Hippocampal formation (tissue), 2 donors: ENCODE results near the gene TXLNB.

ENCODE experiments used
- DNase-seq, 2 donors: peaks; one replicate each; lab custom pipeline; 2025; lab: John Stamatoyannopoulos, UW

TXLNB gene

DNA sequence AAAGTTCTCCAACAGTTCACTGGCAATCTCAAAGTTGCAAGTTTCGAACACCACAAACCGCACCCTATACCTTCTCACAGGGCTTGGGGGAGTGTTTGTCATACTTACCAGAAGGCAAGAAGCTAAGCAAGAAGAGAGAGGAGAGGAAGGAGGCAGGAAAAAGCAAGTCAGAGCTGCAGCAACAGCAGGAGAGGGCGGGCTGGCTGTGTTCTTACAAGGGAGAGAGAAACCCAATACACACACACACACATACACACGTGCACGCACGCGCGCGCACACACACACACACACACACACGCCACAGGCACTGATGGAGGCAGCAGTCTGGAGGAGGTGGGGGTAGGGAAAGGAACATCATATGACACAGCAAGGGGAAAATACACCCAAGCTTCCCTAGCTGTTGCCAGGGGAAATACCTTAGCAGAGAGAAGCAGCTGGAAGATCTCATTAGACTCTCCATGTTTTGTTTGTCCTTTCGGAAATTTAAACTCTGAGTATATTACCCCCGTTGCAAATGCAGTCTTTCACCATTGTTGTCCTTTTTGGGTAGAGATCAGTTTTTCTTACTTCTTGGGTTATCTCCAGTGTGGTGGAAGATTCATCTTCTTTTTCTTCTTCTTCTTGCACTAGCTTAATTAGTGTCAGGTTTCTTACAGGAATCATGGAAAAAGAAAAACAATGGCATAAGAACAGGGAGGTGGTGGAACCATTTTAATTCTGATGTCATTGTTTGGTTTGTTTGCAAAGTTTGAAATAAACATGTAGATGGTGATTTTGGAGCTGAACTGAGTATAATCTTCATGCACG is at the start of gene TXLNB:
TSS of gene TXLNB (minus strand) at position 186 of the 807 bp plus-strand sequence. CDS start 3,099 bp downstream, outside the sequence.
- peak in 1 of 2 donors; percentile 26 for DNase-seq

DNA sequence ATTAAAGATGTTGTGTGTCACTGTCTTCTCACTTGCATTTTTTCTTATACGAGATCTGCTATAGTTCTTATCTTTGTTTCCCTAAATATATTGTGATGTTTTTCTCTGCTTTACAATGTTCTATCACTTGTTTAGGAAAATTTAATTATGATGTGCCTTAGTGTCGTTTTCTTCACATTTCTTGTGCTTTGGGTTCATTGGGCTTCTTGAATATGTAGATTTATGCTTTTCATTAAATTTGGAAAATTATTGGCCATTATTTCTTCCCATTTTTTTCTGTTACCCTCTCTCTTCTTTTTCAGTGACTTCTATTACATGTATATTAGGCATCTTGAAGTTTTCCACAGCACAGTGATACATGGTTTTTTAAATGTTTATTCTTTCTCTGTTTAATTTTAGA is 49.3 kb upstream of the TXLNB start:
- no peak for DNase-seq

DNA sequence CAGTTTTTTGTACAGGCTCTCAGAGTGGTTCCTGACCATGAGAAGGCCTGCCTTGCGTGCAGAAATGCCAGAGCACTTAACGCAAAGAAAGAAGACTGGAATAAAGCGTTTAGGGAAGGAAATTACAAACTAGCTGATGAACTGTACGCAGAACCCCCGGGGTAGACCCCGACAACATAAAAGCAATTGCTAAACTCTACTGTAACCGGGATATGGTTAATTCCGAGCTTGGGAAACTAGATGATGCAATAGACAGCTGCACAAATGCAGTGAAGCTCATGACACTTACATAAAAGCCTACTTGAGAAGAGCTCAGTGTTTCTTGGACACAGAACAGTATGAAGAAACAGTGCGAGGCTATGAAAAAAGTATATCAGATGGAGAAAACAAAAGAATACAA is 47.0 kb upstream of the TXLNB start:
- DNase-seq: no peak

DNA sequence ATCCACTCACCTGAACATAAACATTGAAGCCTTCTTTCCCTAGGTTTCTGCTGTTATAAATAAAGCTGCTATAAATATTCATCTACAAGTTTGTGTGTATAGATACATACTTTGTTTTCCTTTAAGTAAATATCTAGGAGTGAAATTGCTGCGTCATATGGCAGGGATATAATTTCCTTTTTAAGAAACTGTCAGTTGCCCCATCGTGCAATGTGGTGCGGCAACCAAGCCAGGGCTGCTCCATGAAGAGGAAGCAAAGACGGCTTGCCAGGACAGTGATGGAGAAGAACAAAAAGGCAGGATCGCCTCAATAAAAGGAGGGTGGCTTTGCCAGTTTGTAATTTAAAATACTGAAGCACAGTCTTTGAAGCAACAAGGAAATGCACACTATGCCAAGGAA is 46.0 kb upstream of the TXLNB start:
- no peak for DNase-seq

DNA sequence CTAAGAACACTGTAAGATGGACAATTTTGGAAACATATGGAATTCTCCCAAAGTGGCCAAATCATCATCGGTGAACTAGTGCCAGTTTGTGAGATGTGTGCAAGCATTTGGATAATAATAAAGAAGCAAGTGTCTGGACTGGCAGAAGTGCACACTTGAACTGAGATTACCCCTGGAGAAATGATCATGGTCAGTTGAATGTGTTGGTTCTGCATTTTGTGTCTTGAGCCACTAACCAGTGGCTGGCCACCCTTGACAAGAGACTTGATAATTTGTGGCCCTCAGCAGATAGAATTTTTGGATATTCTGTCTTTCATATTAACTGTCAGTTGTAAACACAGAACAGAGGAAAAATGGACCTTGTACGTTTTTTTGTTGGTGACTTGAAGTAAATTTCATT is 45.2 kb upstream of the TXLNB start:
- DNase-seq: no peak

DNA sequence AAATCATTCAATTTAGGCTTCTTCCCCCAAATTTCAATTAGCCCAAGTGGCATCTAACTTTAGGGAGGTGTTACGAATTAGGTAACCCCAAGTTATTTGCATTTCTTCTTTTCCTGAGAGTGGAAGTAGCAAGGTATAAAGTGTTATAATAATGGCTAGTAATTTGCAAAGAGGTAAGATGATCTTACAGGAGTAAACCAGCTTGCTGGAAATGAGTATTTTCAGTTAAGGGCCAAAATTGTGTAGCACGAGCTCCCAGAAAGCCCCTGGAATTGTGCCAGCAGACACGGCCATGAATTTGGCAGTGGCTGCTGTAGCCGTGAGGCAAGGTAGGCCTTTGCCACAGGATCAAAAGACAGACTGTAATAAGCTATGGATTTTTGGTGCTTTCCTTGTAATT is 44.7 kb upstream of the TXLNB start:
- DNase-seq: no peak

DNA sequence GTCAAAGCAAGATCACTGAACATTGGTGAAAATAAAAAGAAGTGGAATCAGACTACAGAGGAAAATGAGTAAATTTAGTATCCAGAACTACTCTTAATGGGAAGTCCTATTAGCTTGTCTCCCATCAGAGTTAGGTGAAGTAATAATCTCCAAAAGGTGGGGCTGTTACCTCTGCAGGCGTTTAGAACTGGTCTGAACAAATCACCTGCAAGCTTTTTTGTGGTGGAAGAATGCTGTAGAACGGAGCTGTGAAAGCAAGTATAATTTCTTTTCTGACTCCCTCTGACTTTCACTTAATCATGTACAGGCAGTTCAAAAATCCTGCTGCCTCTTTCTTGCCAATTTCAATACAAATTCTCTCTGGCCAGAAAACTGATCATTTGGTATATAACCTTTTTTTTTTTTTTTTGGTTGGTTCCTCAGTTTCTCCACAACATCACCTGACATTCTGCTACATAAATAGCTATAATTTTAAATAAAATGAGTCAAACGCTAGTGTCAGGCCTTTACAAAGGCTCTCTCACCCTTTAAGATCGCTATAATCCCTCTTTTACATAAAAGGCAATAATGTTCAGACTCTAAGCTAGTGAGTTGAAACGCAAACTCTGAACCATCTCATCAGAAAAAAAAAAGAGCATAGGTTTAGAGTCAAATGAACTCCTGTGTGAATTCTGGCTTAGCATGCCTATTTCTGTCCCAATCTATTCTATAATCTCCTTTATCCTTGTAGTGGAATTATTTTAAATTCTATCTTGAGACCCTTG is 43.8 kb upstream of the TXLNB start:
- DNase-seq: no peak

DNA sequence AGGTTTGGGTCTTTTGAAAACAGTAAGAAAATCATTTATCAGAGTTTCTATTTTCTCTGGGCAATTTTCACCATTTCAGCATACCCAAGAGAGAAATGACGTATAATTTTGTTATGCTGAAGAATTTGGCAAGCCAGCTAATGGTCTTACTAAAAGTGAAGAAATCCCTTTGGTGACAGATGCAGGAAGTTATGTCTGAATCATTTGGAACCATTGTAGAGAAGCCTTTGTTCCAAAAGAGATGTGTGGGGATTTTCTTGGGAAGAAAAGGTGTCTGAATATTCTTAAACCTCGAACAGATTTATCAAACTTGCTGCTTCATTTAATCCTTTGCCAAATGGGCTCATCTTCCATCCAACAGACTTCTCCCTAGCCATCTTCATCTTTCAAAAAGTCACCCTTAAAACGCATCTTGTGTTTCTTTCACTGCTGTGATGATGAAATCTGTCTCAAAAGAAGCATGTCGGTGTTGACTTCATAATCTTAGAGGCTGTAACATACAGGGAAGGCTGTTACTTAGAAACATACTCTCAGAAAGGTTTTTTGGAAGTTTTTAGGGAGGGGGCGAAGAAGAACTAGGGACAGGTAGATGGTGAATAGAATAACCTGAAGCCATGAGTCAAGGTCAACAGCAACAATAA is 43.1 kb upstream of the TXLNB start:
- DNase-seq: no peak

DNA sequence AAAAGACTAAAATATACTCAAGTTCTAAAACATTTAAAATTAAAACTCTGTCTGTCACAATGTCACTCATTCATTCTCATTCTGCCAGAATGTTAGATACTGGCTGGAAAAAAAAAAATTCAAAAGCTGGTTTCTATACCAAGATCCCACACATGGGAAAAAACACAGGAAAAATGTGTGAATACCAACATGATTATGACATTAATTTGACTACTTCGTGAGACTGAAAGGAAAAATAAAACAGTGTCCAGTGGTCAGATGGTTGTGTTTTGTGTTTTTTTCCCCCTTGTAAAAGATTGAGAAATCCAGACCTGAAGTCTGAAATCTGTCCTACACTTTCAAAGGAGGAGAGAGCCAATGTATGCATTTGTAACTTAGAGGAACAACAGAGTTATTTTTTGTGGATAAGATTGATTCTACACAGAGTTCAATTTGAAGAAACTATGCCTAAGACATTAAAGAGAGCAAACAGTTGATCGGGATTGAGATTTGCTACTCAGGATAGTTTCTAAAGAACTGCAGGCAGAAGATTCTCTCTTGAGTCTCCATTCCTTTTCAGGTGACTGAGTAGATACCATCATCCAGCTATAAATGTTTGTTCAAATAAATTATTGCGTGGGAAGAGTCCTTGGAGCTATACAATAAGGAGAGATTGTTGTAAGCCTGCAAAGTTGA is 39.2 kb upstream of the TXLNB start:
- no peak for DNase-seq

DNA sequence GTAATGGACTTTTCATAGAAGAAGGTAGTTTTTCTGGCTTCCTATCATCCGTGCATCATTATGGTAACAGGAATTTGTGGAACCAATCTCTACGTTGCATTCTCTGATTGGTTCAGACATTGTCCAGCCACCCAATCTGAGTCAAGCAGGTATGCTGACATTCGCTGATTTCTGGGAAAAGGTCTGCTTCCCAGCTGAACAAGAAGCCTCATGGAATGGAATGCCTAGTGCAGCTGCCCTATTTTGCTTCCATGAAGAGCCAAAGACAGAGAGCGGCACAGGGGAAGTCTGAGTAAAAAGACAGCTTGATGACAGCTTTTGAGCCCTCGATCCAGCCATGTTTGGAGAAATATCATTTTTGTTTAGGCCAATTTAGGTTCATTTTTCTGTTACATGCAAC is 38.5 kb upstream of the TXLNB start:
- no peak for DNase-seq

DNA sequence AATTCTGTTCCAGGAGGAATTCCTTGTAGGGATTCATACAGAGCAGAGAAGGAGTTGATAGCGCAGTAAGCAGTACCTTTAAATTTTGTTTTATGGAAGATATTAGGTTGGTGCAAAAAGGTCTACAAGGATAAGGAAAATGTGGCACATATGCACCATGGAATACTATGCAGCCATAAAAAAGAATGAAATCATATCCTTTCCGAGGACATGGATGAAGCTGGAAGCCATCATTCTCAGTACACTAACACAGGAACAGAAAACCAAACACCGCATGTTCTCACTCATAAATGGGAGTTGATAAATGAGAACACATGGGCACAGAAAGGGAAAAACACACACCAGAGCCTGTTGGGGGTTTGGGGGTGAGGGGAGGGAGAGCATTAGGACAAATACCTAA is 37.4 kb upstream of the TXLNB start:
- no peak for DNase-seq

DNA sequence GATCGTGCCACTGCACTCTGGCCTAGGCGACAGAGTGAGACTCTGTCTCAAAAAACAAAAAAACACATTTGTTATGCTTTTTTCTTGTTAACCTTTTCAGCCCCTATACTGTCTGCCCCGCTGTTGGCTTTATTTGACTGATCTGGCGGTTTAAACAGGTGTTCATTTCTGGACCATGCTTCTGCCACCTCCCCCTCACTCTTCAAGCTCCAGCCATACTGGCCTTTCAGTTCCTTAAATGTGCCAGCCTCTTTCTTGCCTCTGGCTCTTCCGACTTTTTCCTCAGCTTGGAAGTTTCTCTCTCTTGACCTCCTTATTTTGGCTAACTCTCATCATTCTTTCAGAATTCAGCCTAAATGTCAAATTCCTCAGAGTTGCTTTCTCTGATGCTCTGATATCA is 35.2 kb upstream of the TXLNB start:
- DNase-seq: no peak

DNA sequence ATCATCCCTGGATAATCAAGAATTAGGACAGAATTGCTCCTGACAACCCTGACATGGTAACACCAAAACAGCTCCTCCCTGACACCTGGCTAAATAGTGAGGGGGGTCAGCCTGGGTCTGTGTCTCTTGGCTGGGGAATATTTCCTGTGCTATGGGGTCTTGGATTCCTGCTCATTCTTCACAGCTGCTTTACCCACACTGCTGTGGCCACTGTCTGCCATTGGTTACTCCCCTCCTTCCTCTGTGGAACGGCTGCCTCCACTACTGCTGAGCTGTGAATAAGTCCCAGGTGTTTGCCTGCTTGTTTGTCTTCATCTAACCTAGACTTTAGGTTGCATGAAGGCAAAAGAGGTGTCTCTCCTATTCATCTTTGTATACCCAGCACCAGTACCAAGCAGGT is 33.9 kb upstream of the TXLNB start:
- DNase-seq: no peak

DNA sequence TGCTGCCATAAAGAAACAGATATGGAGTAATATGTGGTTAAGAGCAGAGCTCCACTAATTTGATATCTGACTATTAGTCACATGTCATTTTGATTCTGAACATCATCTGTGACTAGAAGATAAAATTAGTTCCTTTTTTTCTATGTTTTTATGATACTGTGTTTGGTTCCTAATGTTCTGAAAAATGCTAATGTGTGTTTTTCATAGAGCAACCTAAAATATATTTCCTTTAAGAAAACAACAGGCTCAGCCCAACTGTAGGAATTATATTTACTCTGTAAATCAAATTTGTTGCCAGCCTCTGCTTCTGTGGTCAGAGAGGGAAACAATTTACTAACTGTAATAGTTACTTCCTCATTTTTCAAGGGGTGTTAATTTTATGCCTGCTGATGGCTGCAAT is 33.3 kb upstream of the TXLNB start:
- no peak for DNase-seq

DNA sequence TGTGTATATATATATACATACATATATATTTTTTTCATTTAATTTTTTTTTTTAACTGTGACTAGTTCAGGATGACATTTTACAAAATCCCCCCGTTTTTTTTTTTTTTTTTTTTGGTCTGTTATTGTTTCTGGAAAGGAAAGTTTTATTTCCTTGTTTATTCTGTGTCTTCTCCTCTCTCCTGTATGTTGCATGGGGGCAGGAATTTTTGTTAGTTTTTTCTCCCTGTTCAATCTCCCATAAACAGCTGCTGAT is 32.4 kb upstream of the TXLNB start:
- no peak for DNase-seq

DNA sequence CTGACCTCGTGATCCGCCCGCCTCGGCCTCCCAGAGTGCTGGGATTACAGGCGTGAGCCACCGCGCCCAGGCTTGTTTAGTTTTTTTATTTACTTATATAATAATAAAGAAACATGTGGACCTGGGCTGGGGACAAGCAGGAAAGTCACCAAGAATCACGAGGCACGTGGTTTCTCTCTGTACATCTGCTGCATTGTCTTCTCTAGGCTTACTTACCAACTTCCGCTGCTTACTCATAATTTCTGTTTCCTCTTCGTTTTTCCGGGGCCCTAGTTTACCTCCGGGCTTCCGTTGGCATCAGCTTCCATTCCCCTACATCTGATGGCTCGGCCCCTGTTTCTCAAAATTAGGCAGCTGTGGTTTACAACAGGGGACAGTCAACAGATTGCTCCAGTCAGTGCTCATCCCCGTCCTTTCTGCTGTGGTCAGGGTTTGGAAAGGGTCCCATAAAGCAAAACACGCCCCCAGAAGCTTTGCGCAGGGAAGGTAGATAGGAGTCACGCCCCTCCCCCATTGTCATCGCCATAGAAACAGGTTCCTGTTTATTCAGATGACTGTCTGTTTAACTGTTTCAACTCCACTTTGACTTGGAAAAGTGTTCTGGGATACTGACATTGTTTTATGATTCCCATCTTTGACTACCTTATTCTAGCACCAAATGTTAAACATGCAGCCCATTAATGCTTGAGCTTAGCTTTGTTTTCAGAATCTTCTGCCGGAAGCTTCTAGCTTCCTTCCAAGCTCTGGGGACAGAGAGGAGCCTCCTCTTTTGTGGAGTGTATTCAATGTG is 31.9 kb upstream of the TXLNB start:
- DNase-seq: no peak

DNA sequence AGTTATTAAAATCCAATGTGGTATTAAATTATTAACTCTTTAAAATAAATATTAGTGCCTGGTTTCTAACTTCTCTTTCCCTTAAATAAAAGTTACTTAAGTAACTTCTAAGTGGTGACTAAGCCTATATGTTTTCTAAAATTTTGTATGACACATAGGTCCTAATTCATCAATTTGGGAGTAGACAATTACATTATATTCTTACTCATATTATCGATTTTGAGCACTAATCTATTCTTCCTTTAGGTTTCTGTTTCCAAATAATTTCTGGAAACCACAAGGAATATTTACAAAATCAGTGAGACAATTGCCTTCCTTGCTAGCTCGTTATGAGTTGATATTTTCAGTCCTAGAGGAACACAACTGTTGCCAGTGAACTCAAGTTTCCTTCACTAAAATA is 28.3 kb upstream of the TXLNB start:
- DNase-seq: no peak

DNA sequence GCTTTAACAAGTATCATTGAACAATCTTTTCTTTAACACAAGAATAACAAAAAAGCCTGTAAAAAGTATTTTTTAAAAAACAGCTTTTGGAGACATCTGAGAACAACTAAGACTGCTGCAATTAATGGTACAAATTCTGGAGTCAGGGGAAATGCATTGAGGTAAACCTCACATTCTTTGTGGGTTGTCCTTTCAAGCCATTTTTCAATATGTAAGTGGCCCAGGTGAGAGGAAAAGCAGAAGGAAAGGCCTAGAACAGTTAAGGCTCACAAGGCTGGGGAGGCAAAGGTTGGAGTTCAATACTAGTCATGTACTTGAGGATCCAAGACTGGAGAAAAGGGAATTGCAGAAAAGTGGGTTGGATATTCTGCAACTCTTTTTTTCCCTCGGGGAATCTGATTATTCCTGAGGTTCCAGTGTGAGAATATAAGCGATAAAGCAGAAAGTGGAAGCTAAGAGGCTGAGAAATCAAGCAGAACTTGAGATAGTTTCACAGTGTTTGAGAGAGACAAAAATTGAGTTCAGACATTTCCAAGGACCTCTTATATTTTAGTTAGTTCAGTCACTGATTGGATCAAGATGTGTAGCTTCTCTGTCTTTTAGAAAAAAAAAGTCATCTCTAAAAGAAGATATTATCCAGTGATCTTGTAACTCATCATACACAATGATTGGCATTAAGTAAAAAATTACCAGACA is 25.0 kb upstream of the TXLNB start:
- DNase-seq: no peak

DNA sequence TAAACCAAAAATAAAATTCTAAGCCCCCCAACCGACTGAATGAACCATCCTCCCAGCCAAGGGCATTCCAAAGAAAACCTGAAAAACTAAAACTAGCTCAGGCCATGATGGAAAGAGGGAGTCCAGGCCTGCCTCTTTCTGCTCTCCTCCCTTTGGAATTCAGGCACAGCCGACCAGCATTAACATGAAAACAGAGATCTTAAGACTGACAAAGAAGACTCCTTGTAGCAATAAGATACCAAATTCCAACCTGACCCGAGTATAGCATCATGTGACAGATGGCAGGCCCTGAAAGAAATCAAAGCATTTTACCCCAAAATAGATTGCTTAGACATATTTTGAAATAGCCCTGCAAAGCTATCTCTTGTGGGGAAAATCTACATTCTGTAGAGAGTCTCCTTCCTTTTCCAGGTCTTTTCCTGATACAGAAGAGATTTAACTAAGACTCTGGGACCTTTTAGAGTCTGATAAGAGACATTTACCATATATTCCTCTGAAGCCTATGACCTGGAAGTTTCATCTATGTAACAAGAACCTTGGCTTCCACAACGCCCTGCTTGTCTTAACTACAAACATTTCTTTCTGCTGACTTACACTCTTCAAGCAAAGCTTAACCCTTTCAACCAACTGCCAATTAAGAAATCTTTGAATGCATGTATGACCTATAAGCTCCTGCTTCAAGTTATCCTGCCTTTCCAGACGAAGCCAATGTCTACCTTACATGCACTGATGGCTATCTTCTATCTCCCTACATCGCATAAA is 22.2 kb upstream of the TXLNB start:
- no peak for DNase-seq

DNA sequence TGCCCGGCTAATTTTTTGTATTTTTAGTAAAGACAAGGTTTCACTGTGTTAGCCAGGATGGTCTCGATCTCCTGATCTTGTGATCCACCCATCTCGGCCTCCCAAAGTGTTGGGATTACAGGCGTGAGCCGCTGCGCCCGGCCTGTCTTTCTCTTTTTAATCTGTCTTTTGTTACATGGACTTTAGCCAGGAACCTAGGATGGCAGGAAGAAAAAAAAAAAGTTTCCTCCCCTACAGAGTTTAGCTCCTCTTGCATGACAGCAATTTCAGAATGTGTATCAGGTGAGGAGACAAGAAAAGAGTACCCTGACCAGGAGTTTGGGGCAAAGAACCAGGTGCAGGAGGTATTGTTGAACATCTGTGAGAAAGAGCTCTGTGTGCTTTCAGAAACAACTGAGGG is 21.4 kb upstream of the TXLNB start:
- DNase-seq: no peak

DNA sequence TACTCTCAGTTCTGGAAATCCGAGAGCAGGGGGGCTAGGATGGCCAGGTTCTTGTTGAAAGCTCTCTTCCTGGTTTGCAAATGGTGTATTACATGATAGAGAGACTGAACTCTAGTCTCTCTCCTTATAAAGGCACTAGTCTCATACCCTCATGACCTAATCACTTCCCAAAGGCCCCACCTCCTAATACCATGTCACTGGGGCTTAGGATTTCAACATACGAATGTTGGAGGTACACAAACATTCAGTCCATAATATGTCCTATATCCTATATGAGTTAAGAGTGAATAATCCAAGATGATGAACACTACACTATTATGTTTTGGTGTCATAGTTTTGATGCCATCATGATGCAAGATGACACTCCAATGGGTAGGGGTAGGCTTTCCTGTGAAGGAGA is 20.0 kb upstream of the TXLNB start:
- DNase-seq: no peak
